ENCODE data around the gene NUB1.

The NUB1 gene

DNA sequence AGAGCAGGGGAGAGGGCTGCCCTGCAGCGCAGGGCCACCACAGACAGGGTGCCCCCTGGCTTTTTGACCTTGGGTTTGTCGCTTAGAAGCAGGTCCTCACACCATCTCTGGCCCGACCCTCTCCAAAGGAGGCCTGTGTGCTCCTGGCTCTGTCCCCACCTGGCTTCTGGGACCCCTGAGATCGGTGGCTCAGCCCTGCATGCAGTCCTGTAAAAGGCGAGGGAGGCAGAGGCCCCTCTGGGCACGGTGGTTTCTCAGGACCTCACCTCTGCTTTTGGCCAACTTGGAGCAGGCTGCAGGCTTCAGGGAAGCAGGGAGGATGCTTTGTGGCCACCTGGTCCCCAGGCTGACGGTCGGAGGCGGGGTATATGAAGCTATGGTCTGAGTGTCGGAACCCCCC is 46.8 kb downstream of the NUB1 start:
- H3K36me3 Mint-ChIP-seq (ENCODE audit: low read depth): no peaks in the 10 kb centered on the region
- no peaks in the 10 kb centered on the region for H3K4me1 Mint-ChIP-seq (ENCODE audit: low read depth)
- no peak for DNase-seq (ENCODE audit: low spot score)
- H3K9me3 Mint-ChIP-seq: no peaks in the 10 kb centered on the region
- no peak overlapping the region for H3K27ac Mint-ChIP-seq
- H3K4me3 Mint-ChIP-seq: no peak overlapping the region
- H3K27me3 Mint-ChIP-seq (ENCODE audit: low read depth): peaks cover 18% of the 10 kb centered on the region

DNA sequence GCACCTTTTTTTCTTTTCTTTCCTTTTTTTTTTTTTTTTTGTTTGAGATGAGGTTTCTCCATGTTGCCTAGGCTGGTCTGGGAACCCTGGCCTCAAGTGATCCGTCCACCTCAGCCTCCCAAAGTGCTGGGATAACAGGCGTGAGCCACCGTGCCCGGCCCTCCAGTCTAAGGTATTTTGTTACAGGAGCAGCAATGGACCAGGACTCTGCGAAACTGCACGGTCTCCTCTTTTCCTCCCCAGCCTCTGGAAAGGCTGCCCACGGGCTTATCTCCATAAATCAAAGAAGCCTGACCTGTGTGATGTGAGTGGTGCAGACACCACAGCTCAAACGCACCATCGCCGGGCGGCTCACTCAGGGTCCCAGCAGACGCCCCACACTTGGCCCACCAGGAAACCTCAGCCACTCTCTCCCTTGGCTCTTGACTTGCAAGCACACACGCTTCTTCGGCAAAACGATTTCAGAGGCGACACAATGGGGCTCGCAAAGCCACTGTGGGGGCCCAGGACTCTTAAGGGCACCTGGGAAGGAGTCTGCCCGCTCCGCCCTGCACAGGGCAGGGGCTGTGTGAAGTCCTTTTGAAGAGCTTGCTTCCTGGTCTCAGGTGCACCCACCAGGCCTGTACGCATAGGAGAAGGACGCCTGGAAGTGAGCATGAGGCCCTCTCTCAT is 47.6 kb downstream of the NUB1 start:
- no peak for DNase-seq (ENCODE audit: low spot score)
- no peaks in the 10 kb centered on the region for H3K4me1 Mint-ChIP-seq (ENCODE audit: low read depth)

DNA sequence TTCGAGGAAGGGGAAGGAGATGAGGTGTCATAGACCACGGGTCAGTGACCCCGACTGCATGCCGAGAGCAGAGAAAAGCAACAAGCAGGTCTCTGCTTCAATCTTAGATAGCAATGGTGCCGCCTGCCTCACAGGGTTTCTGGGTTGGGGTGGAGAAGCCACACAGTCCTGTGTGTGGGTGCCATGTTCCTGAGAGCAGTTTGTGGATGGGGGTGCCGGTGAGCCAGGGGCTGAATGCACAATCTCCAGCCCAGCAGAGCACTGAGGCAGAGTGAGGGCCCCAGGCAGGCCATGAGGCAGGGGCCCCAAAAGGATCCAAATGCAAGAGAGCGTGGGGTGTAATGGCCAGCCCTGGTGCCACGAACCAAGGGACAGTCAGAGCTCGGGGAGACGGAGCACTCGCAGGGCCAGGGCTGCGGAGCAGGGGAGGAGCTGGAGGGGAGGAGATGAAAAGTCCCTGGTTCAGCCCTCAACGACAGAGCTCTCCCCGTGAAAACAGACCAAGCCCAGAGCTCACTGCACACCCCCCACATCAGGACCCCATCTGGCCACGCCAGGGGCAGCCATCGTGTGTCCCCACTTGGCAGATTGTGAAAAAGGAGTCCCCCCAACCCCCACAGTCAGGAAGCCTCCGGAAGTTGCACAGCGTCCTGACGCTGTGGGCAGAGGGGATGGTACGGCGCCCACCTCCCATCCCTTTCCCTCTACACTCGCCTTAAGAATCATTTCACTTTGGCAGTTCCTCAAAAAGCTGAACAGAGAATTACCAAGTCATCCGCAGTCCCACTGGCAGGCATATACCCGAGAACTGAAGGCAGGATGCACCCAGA is 48.4 kb downstream of the NUB1 start:
- no peaks in the 10 kb centered on the region for H3K9me3 Mint-ChIP-seq
- H3K4me1 Mint-ChIP-seq (ENCODE audit: low read depth): no peaks in the 10 kb centered on the region
- no peak overlapping the region for H3K27ac Mint-ChIP-seq
- no peak for DNase-seq (ENCODE audit: low spot score)
- H3K27me3 Mint-ChIP-seq (ENCODE audit: low read depth): peaks cover 5% of the 10 kb centered on the region
- H3K36me3 Mint-ChIP-seq (ENCODE audit: low read depth): no peaks in the 10 kb centered on the region
- no peak overlapping the region for H3K4me3 Mint-ChIP-seq

More for the DNA sequence above, 47.6 kb downstream of the NUB1 start:
- Mint-ChIP-seq H3K36me3 (ENCODE audit: low read depth) (no peaks in the 10 kb centered on the region), H3K4me3 (no peak overlapping the region), H3K27ac (no peak overlapping the region), H3K9me3 (no peaks in the 10 kb centered on the region), H3K27me3 (ENCODE audit: low read depth) (peaks cover 10% of the 10 kb centered on the region)

DNA sequence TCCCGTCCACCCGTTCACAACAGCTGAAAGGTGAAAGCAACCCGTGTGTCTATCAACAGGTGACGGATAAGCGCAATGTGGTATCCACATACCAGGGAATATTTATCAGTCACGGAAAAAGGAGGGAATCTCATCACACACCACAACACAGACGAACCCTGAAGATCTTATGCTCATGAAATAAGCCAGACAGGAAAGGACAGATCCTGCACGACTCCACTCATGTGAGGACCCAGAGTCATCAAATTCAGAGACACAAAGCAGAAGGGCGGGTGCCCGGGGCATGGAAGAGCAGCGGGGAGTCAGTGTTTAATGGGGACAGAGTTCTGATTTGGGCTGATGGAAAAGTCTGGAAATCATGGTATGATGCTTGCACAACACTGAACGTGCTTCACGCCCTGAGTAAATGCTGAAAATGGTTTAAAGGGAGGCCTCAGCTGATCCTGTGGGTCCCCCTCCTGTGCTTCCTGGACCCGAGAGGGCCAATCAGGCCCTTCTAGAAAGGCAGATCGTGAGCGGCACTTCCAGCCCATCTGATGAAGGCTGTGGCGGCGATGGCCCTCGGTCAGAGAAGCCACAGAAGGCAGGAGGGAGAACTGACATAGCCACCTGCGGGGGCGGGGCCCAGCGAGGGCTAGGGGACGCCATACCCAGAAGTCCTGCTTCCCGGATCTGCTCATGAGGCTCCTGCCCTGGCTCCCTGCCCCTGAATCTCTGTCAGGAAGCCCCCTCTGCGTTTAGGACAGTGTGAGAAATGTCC is 49.2 kb downstream of the NUB1 start:
- no peaks in the 10 kb centered on the region for H3K9me3 Mint-ChIP-seq
- no peaks in the 10 kb centered on the region for H3K36me3 Mint-ChIP-seq (ENCODE audit: low read depth)
- no peak overlapping the region for H3K27ac Mint-ChIP-seq
- H3K27me3 Mint-ChIP-seq (ENCODE audit: low read depth): peaks cover 5% of the 10 kb centered on the region
- H3K4me3 Mint-ChIP-seq: no peak overlapping the region
- no peaks in the 10 kb centered on the region for H3K4me1 Mint-ChIP-seq (ENCODE audit: low read depth)
- DNase-seq (ENCODE audit: low spot score): no peak

DNA sequence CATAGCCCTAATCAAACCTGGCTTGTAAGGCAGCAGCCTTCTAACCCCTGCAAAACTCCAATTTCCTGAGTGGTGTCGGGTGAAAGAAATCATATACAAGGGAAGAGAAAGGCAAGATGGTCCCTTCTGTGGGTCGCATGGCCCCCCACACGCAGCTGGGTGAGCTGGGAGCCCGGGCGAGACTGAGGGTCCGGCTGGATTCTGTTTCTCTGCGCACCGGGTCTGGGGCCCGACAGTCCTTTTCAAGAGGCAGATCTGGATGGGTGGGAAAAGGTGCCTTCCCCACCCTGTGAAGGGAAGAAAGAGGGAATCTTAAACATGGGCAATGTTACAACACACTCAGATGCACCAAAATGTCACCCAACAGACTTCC is 49.7 kb downstream of the NUB1 start:
- no peak for DNase-seq (ENCODE audit: low spot score)
- Mint-ChIP-seq H3K36me3 (ENCODE audit: low read depth) (no peaks in the 10 kb centered on the region), H3K27ac (no peak overlapping the region), H3K9me3 (no peaks in the 10 kb centered on the region), H3K27me3 (ENCODE audit: low read depth) (peaks cover 5% of the 10 kb centered on the region), H3K4me1 (ENCODE audit: low read depth) (no peaks in the 10 kb centered on the region), H3K4me3 (no peak overlapping the region)

DNA sequence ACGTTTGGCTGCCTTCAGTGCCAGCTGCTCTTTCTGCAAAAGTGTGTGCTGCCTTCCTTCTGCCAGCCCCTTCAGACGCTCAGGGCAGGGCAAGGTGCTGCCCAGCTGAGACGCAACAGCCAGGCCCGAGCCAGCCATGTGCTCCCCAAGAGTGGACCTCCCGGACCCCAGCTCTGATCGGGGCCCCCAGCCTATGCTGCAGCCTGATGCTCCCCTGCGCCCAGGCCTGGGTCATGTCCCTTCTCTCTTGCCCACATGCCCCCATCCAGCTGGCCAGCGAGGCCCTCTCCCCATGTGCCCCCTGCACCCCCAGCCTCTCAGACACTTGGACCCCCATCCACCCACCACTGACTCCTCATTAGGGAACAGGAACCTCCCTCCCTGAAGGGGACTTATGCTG is 50.4 kb downstream of the NUB1 start:
- no peak overlapping the region for H3K27ac Mint-ChIP-seq

DNA sequence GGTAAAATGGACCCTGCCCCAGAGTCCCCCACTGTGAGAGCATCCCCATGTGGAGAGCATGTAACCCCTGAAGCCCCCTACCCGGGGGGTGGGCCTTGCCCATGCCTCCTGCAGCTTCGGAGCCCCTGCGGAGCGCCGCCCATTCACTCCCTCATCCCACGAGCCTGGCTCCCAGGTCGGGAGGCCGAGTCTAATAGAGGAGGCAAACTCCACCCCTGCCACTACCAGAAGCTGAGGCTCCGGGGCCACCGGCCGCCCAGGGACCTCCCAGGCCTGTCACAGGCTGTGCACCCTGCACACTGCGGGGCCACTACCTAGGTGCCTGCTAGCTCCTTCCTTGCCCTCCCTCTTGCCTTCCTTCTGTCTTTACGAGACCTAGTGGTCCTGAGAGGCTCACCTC is 50.8 kb downstream of the NUB1 start:
- H3K4me1 Mint-ChIP-seq (ENCODE audit: low read depth): no peaks in the 10 kb centered on the region
- no peak overlapping the region for H3K27ac Mint-ChIP-seq
- DNase-seq (ENCODE audit: low spot score): no peak
- H3K4me3 Mint-ChIP-seq: no peak overlapping the region
- H3K9me3 Mint-ChIP-seq: no peaks in the 10 kb centered on the region
- peaks cover 5% of the 10 kb centered on the region for H3K27me3 Mint-ChIP-seq (ENCODE audit: low read depth)
- no peaks in the 10 kb centered on the region for H3K36me3 Mint-ChIP-seq (ENCODE audit: low read depth)

More for the DNA sequence above, 50.4 kb downstream of the NUB1 start:
- H3K27me3 Mint-ChIP-seq (ENCODE audit: low read depth): peaks cover 5% of the 10 kb centered on the region
- no peak for DNase-seq (ENCODE audit: low spot score)
- H3K4me3 Mint-ChIP-seq: no peak overlapping the region
- H3K4me1 Mint-ChIP-seq (ENCODE audit: low read depth): no peaks in the 10 kb centered on the region
- H3K9me3 Mint-ChIP-seq: no peaks in the 10 kb centered on the region
- H3K36me3 Mint-ChIP-seq (ENCODE audit: low read depth): no peaks in the 10 kb centered on the region

DNA sequence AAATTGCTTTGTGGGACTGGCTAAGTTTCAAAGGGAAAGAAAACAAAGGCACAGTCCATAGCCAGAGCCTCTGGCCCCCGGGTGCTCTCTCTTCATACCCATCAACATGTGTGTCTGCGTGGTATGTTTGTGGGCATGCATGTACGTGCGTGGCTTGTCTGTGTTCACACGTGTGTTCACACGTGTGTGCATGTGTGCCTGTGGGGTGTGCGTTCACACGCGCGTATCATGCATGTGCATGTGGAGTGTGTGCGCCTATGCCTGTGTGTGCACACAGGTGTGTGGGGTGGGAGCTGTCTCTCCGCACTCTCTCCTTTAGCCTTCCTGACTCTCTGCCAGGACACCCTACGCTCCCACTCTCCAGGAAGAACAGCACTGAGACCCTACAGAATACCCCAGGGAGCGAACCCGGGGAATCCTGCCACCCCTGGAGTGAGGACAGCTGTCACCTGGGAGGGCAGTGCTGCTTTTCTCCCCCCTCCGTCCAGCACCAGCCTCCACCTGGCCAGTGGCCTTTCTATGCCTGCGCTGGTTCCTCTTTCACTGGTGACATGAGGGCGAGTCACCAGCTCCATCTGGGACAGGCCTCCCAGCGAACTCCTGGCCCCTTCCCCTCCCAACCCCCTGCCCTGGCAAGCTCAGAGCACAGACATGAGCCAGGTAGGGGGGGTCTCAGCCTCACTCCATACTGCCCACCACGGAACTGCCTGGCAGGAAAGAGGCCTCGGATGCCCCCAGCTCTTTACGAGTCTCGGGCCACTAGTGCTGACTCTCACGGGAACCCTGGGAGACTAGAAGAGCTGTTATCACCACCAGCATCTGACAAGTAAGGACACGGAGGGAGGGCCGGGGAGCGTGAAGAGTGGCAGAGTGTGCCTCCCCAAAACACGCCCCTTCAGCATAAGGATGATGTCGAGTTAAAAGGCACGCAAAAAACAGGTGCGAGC is 51.7 kb downstream of the NUB1 start:
- no peaks in the 10 kb centered on the region for H3K36me3 Mint-ChIP-seq (ENCODE audit: low read depth)
- H3K4me1 Mint-ChIP-seq (ENCODE audit: low read depth): no peaks in the 10 kb centered on the region
- no peak for DNase-seq (ENCODE audit: low spot score)
- peaks cover 5% of the 10 kb centered on the region for H3K27me3 Mint-ChIP-seq (ENCODE audit: low read depth)
- no peak overlapping the region for H3K4me3 Mint-ChIP-seq
- no peak overlapping the region for H3K27ac Mint-ChIP-seq
- peaks cover 4% of the 10 kb centered on the region for H3K9me3 Mint-ChIP-seq

DNA sequence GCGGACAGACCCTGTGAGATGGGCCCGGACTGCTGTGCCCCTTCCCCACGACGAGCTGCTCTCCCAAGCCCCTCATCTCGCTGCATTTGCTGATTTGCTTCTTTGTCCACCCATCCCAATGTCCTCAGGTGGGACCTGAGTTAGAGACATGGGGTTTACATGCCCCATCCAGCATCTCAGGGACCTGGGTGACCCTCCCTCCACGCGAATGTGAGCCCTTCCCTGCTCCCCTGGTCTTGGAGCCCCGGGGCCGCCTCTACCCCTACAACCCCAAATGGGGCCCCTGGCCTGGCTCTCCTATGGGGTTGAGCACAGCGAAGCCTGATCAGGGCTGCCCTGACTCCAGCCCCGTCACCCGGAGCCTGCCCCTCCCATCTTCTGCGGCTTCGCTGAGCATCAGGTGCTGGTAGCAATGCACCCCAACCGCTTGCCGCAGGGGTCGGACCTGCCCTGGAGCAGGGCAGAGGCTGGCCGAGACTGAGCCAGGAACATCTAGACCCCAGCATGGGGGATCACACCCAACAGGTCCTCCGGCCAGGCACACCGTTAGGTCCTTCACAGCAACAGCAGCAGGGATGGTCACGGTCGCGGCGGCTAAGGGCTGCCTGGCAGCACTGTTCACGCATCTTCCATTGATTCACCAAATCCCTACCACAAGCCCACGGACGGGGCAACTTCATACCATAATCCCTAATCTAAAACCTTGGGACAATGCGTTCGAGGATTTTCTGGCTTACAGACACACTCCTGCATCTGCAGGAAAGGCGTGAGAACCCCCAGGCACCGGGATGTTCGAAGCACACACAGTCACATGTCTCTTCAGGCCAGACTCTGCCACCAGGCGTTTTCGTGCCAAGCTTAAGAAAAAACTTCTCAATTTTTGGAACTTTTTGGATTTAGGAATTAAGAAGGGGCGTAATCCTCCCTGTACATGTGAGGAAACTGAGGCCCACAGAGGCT is 52.7 kb downstream of the NUB1 start:
- Mint-ChIP-seq H3K4me3 (no peak overlapping the region), H3K27me3 (ENCODE audit: low read depth) (peaks cover 5% of the 10 kb centered on the region), H3K36me3 (ENCODE audit: low read depth) (no peaks in the 10 kb centered on the region), H3K4me1 (ENCODE audit: low read depth) (no peaks in the 10 kb centered on the region), H3K27ac (no peak overlapping the region), H3K9me3 (peaks cover 4% of the 10 kb centered on the region)
- DNase-seq (ENCODE audit: low spot score): no peak

DNA sequence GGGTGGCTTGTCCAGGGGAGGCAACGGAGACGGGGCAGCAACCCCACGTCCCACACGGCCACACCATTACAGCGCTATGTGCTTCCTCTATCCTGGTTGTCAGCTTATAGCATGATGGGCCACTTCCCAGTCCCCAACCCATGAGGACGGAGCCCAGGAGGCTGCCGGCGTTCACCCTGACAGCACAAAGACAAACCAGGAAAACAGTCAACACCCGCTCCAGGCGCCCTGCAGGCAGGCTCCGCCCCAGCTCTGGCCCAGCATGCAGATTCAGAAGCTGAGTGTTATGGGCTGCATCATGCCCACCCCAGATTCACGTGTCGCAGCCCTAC is 53.4 kb downstream of the NUB1 start:
- Mint-ChIP-seq H3K36me3 (ENCODE audit: low read depth) (no peaks in the 10 kb centered on the region), H3K4me1 (ENCODE audit: low read depth) (no peaks in the 10 kb centered on the region), H3K27me3 (ENCODE audit: low read depth) (peaks cover 5% of the 10 kb centered on the region), H3K9me3 (peaks cover 4% of the 10 kb centered on the region), H3K4me3 (no peak overlapping the region), H3K27ac (no peak overlapping the region)
- DNase-seq (ENCODE audit: low spot score): no peak

DNA sequence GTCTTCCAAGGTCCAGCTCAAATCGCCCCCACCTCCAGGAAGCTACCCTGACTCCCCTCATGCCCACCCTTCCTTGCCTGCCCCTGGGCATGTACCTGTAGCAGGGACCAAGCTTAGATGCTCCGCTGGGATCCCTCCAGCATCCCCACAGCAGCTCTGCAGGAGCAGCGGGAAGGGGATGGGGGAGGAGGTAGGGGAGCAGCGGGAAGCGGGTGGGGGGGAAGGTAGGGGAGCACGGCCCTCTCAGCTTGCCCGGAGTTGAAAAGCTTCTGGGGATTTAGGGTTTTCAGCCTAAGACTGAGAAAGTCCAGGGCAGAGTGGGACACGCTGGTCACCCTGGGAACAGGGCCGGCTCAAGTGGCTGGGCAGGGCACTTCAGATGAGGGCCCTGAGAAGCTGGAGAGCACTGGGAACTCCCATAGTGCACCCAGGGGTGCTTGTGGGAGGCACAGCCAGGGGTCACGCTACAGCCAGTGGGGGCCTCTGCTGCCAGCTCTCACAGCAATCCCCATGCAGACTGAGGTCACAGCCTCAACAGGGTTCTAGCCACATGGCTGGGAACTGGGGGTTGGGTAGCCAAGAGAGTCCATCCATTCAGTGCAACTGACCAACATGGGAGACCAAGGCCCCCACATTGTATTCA is 54.8 kb downstream of the NUB1 start:
- no peaks in the 10 kb centered on the region for H3K36me3 Mint-ChIP-seq (ENCODE audit: low read depth)
- peaks cover 4% of the 10 kb centered on the region for H3K9me3 Mint-ChIP-seq
- H3K4me3 Mint-ChIP-seq: no peak overlapping the region
- H3K4me1 Mint-ChIP-seq (ENCODE audit: low read depth): no peaks in the 10 kb centered on the region
- no peak for DNase-seq (ENCODE audit: low spot score)
- H3K27ac Mint-ChIP-seq: no peak overlapping the region
- no peaks in the 10 kb centered on the region for H3K27me3 Mint-ChIP-seq (ENCODE audit: low read depth)

DNA sequence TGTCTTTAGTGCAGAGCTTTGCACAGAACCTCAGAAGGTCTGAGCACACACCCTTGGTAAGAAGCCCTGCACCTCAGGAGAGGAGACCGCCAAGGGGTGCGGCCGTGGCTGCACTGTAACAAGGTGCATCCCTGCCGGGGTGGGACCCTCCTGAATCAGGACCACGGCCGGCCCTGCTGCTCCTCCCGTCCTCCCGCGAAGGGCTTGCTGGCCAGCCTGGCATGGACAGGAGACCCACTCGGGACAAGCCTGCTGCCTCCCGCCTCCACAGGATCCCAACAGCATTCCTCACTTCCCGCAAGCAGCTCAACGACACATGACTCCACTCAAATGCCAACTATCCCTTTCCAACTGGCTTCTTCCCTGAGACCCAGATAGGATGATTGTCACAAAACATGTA is 55.4 kb downstream of the NUB1 start:
- Mint-ChIP-seq H3K4me3 (no peak overlapping the region), H3K9me3 (peaks cover 4% of the 10 kb centered on the region), H3K4me1 (ENCODE audit: low read depth) (no peaks in the 10 kb centered on the region), H3K36me3 (ENCODE audit: low read depth) (no peaks in the 10 kb centered on the region), H3K27ac (no peak overlapping the region), H3K27me3 (ENCODE audit: low read depth) (no peaks in the 10 kb centered on the region)
- DNase-seq (ENCODE audit: low spot score): no peak
